HCEC 1CT (cell line): ENCODE measurements around the gene PDE11A.
"Not testable (repeated sequence)": the region's sequence is repeated elsewhere in the genome, so short reads cannot be mapped to it uniquely, and the experiment has no call there.

ENCODE experiments used
- DNase-seq: peaks from one replicate; pipeline ENCODE4 v3.0.0-alpha.2; 2017

PDE11A gene

GRCh38 chr2:177881008-177881747 is 191.4 kb downstream of the PDE11A start:
- no peak for DNase-seq

DNA sequence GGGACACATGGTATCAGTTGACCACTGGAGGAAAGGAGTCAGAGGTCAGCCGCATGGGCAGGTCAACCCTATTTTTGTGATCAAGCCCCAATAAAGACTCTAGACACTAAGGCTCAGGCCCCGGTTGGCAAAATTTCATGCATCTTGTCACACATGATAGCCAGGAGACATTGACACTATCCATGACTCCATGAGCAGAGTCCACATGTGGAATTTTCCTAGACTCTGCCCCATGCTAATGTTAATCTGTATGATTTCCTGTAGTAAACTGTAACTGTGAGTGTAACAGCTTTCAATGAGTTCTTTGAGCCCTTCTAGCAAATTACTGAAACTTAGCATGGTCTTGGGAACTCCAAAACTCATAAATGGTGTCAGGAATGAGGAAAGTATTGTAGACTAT is 192.3 kb downstream of the PDE11A start:
- DNase-seq, result no peak

DNA sequence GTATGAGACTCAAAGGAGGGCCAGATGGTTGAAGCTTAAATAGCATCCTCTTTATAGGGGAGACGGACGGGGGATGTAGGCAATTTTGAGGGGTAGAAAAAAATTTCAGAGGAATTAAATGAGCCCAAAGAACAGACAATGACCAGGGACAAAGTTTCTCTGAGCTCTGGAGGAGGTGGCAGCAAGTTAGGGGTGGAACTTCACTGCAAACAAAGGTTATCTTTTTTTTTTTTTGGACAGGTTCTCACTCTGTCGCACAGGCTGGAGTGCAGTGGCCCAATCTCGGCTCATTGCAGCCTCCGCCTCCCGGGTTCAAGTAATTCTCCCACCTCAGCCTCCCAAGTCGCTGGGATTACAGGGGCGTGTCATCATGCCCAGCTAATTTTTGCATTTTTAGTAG is 195.6 kb downstream of the PDE11A start:
- no peak for DNase-seq

- DNase-seq, result no peak
Measured at GRCh38 chr2:177874686-177875085, 197.9 kb downstream of the PDE11A start.

DNA sequence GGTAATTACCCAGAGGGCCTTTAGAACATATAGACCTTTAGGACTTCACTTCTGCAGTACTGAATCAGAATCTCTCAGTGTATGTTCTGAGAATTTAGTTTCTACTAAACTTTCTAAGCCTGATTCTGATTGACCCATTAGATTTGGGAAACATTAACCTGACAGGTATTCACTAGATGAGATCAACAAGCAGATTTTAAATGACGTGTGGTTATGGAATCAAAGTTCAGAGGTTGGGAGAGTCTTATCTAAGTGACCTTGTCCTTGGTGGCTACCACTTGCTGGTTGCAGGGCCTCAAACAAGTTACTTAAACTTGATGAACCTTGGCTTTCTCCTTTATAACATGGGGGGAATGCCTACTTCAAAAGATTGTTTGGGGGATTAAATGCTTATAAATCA is 198.7 kb downstream of the PDE11A start:
- DNase-seq, result no peak

- DNase-seq, result no peak
Measured at GRCh38 chr2:177872286-177872685, 200.3 kb downstream of the PDE11A start.

- DNase-seq, result no peak
Measured at GRCh38 chr2:177869912-177870311, 202.7 kb downstream of the PDE11A start.

DNA sequence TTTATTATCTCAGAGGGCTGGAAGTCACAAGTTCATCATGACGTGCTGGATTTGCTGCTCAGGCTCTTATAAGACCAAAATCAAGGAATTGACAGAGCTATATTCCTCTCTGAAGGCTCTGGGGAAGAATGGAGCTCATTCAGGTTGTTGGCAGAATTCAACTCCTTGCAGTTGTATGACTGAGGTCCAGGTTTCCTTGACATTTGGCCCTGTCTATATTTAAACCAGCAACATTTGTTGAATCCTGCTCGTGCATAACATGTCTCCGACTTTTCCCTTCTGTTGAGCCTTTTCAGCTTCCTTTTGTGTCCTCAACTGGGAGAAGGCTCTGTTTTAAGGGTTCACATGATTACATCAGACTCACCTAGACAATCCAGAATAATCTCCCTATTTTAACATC is 203.4 kb downstream of the PDE11A start:
- DNase-seq, result no peak

GRCh38 chr2:177868806-177869205 is 203.8 kb downstream of the PDE11A start:
- DNase-seq, result no peak

DNA sequence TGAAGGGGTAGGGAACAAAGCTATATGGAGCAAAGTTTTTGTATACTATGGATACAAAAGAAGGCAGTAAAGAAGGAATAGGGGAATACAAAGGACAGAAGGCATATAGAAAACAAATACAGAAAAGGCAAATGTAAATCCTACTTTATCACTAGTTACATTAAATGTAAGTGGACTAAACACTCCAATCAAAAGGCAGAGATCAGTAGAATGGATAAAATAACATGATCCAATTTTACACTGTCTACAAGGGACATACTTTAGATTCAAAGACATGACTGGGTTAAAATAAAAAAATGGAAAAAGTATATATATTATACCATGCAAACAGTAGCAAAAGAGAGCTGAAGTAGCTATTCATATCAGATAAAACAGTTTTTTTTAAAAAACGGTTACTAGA is 215.0 kb downstream of the PDE11A start:
- no peak for DNase-seq

DNA sequence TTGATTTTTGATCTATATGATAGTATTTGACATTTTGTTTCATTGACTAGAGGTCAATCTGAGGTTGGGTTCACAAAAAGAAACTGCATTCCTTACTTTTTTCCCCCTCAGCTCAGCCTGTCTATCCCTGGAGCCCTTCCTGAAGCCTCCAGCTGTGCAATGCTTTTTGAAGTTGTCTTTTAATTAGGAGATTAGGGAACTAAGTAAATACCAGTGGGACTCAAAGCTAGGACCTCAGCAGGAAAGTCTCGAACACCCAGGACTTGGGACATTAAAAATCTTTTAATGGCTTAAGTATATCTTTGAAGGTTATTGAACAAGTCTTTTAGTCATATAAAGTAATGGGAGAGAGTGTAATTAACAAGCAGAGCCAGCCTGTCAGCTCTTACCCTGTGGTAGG is 220.2 kb downstream of the PDE11A start:
- DNase-seq, result no peak

- no peak for DNase-seq
Measured at GRCh38 chr2:177843188-177843587, 229.4 kb downstream of the PDE11A start.

- no peak for DNase-seq
Measured at GRCh38 chr2:177842243-177842642, 230.3 kb downstream of the PDE11A start.

DNA sequence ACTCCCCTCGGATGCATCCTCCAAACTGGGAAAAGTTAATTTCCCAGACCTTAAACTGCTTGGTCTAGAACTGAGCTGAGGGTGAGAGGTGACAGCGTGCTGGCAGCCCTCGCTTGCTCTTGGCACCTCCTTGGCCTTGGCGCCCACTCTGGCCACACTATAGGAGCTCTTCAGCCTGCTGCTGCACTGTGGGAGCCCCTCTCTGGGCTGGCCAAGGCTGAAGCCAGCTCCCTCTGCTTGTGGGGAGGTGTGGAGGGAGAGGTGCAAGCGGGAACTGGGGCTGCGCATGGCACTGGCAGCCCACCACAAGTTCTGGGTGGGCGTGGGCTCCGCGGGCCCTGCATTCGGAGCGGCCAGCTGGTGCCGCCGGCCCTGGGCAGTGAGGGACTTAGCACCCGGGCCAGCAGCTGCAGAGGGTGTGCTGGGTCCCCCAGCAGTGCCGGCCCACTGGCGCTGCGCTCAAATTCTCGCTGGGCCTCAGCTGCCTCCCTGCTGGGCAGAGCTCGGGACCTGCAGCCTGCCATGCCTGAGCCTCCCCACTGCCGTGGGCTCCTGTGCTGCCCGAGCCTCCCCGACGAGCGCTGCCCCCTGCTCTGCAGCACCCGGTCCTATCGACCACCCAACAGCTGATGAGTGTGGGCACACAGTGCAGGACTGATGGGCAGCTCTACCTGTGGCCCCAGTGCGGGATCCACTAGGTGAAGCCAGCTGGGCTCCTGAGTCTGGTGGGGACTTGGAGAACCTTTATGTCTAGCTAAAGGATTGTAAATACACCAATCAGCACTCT is 237.0 kb downstream of the PDE11A start:
- DNase-seq, result not testable (repeated sequence)

- DNase-seq, result no peak
Measured at GRCh38 chr2:177832611-177833433, 239.8 kb downstream of the PDE11A start.

- no peak for DNase-seq
Measured at GRCh38 chr2:177830881-177831386, 241.6 kb downstream of the PDE11A start.

DNA sequence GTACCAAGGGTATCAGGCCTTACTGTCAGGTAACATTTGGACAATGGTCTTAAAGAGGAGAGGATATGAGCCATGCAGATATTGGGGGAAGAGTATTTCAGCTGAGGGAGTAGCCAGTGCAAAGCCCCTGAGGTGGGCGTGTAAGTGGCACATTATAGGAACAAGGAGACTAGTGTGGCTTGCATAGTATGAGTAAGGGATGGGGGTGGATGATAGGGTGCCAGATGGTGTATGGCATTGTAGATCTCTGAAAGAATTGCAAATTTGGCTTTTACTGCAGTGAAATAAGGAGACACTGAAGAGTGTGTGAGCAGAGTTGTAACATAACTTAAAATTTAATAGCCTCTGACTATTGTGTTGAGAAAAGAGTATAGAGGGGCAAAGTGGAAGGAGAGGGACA is 244.0 kb downstream of the PDE11A start:
- no peak for DNase-seq

GRCh38 chr2:177826897-177827296 is 245.7 kb downstream of the PDE11A start:
- DNase-seq, result no peak

- DNase-seq, result no peak
Measured at GRCh38 chr2:177822941-177823340, 249.6 kb downstream of the PDE11A start.

DNA sequence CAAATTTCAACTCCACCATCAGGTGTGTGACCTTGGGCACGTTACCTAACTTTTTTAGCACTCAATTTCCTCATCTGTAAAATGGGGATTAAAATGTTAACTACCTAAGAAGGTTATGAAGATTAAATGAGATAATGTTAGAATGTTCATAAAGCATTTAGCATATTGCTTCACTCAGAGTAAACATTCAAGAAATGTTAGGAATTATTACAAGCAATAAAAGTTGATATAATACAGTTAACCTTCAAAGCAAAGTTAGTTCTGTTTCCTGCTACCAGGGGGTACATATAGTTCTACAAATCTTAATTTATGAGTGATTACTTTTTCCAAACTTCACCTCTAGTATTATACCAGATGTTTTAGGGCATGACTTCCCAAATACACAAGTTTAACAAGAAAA is 254.2 kb downstream of the PDE11A start:
- DNase-seq, result no peak

- DNase-seq, result no peak
Measured at GRCh38 chr2:177817300-177817699, 255.3 kb downstream of the PDE11A start.

DNA sequence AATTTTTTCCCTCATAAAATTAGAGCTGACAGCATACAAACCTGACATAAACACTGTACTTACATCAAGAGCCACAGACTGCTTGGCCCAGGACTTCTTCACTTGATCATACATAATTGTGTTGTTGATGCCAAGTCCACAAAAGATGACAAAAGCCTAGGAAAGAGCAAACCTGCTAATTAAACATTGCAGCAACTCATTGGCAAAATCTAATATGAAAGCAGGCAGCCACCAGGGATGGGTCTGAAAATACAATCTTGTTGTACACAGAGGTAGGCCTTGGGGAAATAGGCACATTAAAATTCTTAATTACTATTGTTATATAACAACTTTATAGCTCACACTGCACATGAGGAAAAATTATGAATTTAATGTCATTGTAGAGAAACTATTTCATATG is 255.8 kb downstream of the PDE11A start:
- no peak for DNase-seq

DNA sequence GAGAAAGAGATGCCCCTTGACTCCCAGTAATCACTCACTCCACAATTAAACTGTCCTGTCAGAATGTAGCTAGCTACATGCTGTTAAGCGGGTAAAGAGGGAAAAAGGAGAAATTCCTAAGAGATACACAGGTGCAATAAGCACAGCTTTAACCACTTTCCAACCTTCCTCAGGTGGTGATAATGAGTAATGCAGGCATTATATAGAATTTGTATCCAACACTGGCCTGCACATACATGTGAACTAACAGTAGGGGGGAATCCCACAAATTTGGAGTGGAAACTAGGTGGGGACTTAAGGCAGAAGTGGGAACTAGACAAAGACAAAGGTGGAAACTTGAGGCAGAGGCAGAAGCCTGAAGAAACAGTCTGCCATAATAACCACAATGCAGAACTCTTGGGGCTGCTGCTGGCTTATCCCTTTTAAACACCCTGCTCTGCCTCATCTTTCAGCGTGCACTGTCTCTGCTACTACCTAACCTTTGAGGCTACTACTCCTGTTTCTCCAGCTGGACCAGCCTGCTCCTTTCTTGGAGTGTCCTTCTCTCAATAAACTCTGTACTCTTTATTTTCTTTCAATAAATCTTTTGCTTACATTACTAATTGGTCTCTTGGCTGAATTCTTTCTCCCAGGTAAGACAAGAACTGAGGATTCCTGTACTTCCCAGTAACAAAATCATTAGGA is 259.7 kb downstream of the PDE11A start:
- DNase-seq, result no peak
